Measurements from ENCODE around the gene LRRC42. TPM values are rescaled to one million over a fixed set of nuclear protein-coding genes. Genes with fewer than 3 reads are reported as not detected.

LRRC42 gene
- total RNA-seq, 8 experiments from 2014 or later, result 18.0 to 39.8 (median 25.1) TPM

GRCh38 chr1:53927376-53927881, 18.7 kb upstream of the LRRC42 start:
- in situ Hi-C loops (cut with MboI; ENCODE audit: low pct_unique_long_range_greater_than_20kb in 2 of 9, low sequenced_read_pairs in 9 of 9, unreplicated experiment in 9 of 9), result no loop called here
- WGBS, 10 experiments, result 74 to 100% (median 100%) methylated on average over 1 to 2 of the region's 2 CpGs; no CpG with 5 or more reads in 2 of the 10 experiments
- H3K4me3 ChIP-seq, result no peak overlapping the region
- no peak overlapping the region for H3K27ac ChIP-seq
- no peak for ATAC-seq (replicated peaks in 6 of 8)
- no peaks in the 10 kb centered on the region for H3K4me1 ChIP-seq (replicated peaks in 1 of 2)

GRCh38 chr1:53929246-53929960, 16.7 kb upstream of the LRRC42 start:
- in situ Hi-C loops (cut with MboI; ENCODE audit: low pct_unique_long_range_greater_than_20kb in 2 of 9, low sequenced_read_pairs in 9 of 9, unreplicated experiment in 9 of 9), result no loop called here
- WGBS, 10 experiments, result 5 to 100% (median 93%) methylated on average over 1 to 2 of the region's 2 CpGs
- no peaks in the 10 kb centered on the region for H3K4me1 ChIP-seq (replicated peaks in 1 of 2)
- H3K4me3 ChIP-seq, result no peak overlapping the region
- H3K27ac ChIP-seq, result no peak overlapping the region
- peak in 1 of 8 experiments; percentile 75 for ATAC-seq (replicated peaks in 6 of 8)

- WGBS, 10 experiments, result 53 to 100% (median 98%) methylated on average over 2 to 3 of the region's 3 CpGs
- H3K4me3 ChIP-seq, result no peak overlapping the region
- H3K4me1 ChIP-seq (replicated peaks in 1 of 2), result no peaks in the 10 kb centered on the region
- no peak overlapping the region for H3K27ac ChIP-seq
- in situ Hi-C loops (cut with MboI; ENCODE audit: low pct_unique_long_range_greater_than_20kb in 2 of 9, low sequenced_read_pairs in 9 of 9, unreplicated experiment in 9 of 9), result no loop called here
- ATAC-seq (replicated peaks in 6 of 8), result no peak
These were observed 15.2 kb upstream of the LRRC42 start for GRCh38 chr1:53930932-53931331.

- in situ Hi-C loops (cut with MboI; ENCODE audit: low pct_unique_long_range_greater_than_20kb in 2 of 9, low sequenced_read_pairs in 9 of 9, unreplicated experiment in 9 of 9), result no loop called here
- Histone ChIP-seq H3K27ac (no peak overlapping the region), H3K4me3 (no peak overlapping the region), H3K4me1 (replicated peaks in 1 of 2) (no peaks in the 10 kb centered on the region)
- ATAC-seq (replicated peaks in 6 of 8), result no peak
- WGBS, 10 experiments, result 88 to 100% (median 100%) methylated on average over 2 of the region's 2 CpGs
These were observed 14.6 kb upstream of the LRRC42 start for GRCh38 chr1:53931523-53931922.

- in situ Hi-C loops (cut with MboI; ENCODE audit: low pct_unique_long_range_greater_than_20kb in 2 of 9, low sequenced_read_pairs in 9 of 9, unreplicated experiment in 9 of 9), result no loop called here
- no peaks in the 10 kb centered on the region for H3K4me1 ChIP-seq (replicated peaks in 1 of 2)
- H3K27ac ChIP-seq, result no peak overlapping the region
- 83 to 100% (median 100%) methylated on average over 1 of the region's 1 CpG for WGBS, 10 experiments
- no peak for ATAC-seq (replicated peaks in 6 of 8)
- no peak overlapping the region for H3K4me3 ChIP-seq
These were observed 11.9 kb upstream of the LRRC42 start for GRCh38 chr1:53934170-53934765.

- Histone ChIP-seq H3K4me1 (replicated peaks in 1 of 2) (no peaks in the 10 kb centered on the region), H3K4me3 (no peak overlapping the region), H3K27ac (no peak overlapping the region)
- in situ Hi-C loops (cut with MboI; ENCODE audit: low pct_unique_long_range_greater_than_20kb in 2 of 9, low sequenced_read_pairs in 9 of 9, unreplicated experiment in 9 of 9), result no loop called here
- no peak for ATAC-seq (replicated peaks in 6 of 8)
- 82 to 100% (median 87%) methylated on average over 1 of the region's 1 CpG for WGBS, 10 experiments
These were observed 9.7 kb upstream of the LRRC42 start for GRCh38 chr1:53936430-53936829.

- ATAC-seq (replicated peaks in 6 of 8), result no peak
- H3K4me3 ChIP-seq, result no peak overlapping the region
- no peak overlapping the region for H3K27ac ChIP-seq
- in situ Hi-C loops (cut with MboI; ENCODE audit: low pct_unique_long_range_greater_than_20kb in 2 of 9, low sequenced_read_pairs in 9 of 9, unreplicated experiment in 9 of 9), result no loop called here
- 83 to 100% (median 94%) methylated on average over 1 to 4 of the region's 4 CpGs for WGBS, 10 experiments
- no peaks in the 10 kb centered on the region for H3K4me1 ChIP-seq (replicated peaks in 1 of 2)
These were observed 7.9 kb upstream of the LRRC42 start for GRCh38 chr1:53938136-53938830.

- ATAC-seq (replicated peaks in 6 of 8), result no peak
- in situ Hi-C loops (cut with MboI; ENCODE audit: low pct_unique_long_range_greater_than_20kb in 2 of 9, low sequenced_read_pairs in 9 of 9, unreplicated experiment in 9 of 9), result no loop called here
- WGBS, 10 experiments, result 57 to 100% (median 86%) methylated on average over 1 to 7 of the region's 7 CpGs
These were observed 3.8 kb upstream of the LRRC42 start for GRCh38 chr1:53942127-53942957.

GRCh38 chr1:53943090-53943489, 3.1 kb upstream of the LRRC42 start:
- ATAC-seq (replicated peaks in 6 of 8), result no peak
- H3K4me1 ChIP-seq (replicated peaks in 1 of 2), result peaks cover 10 to 12% of the 10 kb centered on the region in 2 donors
- WGBS, 10 experiments, result 67 to 96% (median 93%) methylated on average over 2 to 6 of the region's 6 CpGs
- H3K27ac ChIP-seq, result no peak overlapping the region
- no peak overlapping the region for H3K4me3 ChIP-seq
- in situ Hi-C loops (cut with MboI; ENCODE audit: low pct_unique_long_range_greater_than_20kb in 2 of 9, low sequenced_read_pairs in 9 of 9, unreplicated experiment in 9 of 9), result no loop called here

More at GRCh38 chr1:53942127-53942957, 3.8 kb upstream of the LRRC42 start:
- H3K27ac ChIP-seq, result no peak overlapping the region
- peaks cover 6% of the 10 kb centered on the region in 2 donors for H3K4me1 ChIP-seq (replicated peaks in 1 of 2)
- no peak overlapping the region for H3K4me3 ChIP-seq

GRCh38 chr1:53943490-53944043, 2.6 kb upstream of the LRRC42 start:
- in situ Hi-C loops (cut with MboI; ENCODE audit: low pct_unique_long_range_greater_than_20kb in 2 of 9, low sequenced_read_pairs in 9 of 9, unreplicated experiment in 9 of 9), result no loop called here
- H3K4me3 ChIP-seq, result no peak overlapping the region
- H3K4me1 ChIP-seq (replicated peaks in 1 of 2), result peaks cover 12 to 15% of the 10 kb centered on the region in 2 donors
- ATAC-seq (replicated peaks in 6 of 8), result no peak
- WGBS, 10 experiments, result 86 to 100% (median 96%) methylated on average over 1 to 14 of the region's 14 CpGs; no CpG with 5 or more reads in 1 of the 10 experiments
- no peak overlapping the region for H3K27ac ChIP-seq

- peak overlapping the region; percentile 57 to 68 for H3K27ac ChIP-seq
- in situ Hi-C loops (cut with MboI; ENCODE audit: low pct_unique_long_range_greater_than_20kb in 2 of 9, low sequenced_read_pairs in 9 of 9, unreplicated experiment in 9 of 9), result no loop called here
- H3K4me3 ChIP-seq, result peak overlapping the region; percentile 54 to 87 (median 70)
- peaks cover 22 to 24% of the 10 kb centered on the region in 2 donors for H3K4me1 ChIP-seq (replicated peaks in 1 of 2)
- 20 to 100% (median 72%) methylated on average over 1 to 16 of the region's 20 CpGs; no CpG with 5 or more reads in 2 of the 10 experiments for WGBS, 10 experiments
- no peak for ATAC-seq (replicated peaks in 6 of 8)
These were observed 1.5 kb upstream of the LRRC42 start for GRCh38 chr1:53944469-53945182.

- ATAC-seq (replicated peaks in 6 of 8), result no peak
- H3K4me1 ChIP-seq (replicated peaks in 1 of 2), result peaks cover 27 to 29% of the 10 kb centered on the region in 2 donors
- H3K4me3 ChIP-seq, result peak overlapping the region; percentile 54 to 87 (median 70)
- WGBS, 10 experiments, result 0% methylated on average over 2 to 7 of the region's 16 CpGs; no CpG with 5 or more reads in 6 of the 10 experiments
- in situ Hi-C loops (cut with MboI; ENCODE audit: low pct_unique_long_range_greater_than_20kb in 2 of 9, low sequenced_read_pairs in 9 of 9, unreplicated experiment in 9 of 9), result no loop called here
- peak overlapping the region; percentile 57 to 68 for H3K27ac ChIP-seq
These were observed 1.0 kb upstream of the LRRC42 start for GRCh38 chr1:53945183-53945432.

Data from motor neuron (in vitro differentiated cells).